RKO (cell line): ENCODE results near the gene MYEF2.

Source experiments
- DNase-seq: peaks from one replicate; pipeline ENCODE4 v3.0.0-alpha.2; 2016; ENCODE audit warnings: low spot score

Gene MYEF2

GRCh38 chr15:48144889-48145288, 33.2 kb downstream of the MYEF2 start:
- DNase-seq: no peak

- DNase-seq: no peak
Observed at GRCh38 chr15:48143856-48144255, 34.2 kb downstream of the MYEF2 start.

- no peak for DNase-seq
Observed at GRCh38 chr15:48132874-48133273, 45.2 kb downstream of the MYEF2 start.

- no peak for DNase-seq
Observed at GRCh38 chr15:48131324-48131723, 46.8 kb downstream of the MYEF2 start.

GRCh38 chr15:48126667-48127355, 51.3 kb downstream of the MYEF2 start:
- no peak for DNase-seq

GRCh38 chr15:48121849-48122248, 56.2 kb downstream of the MYEF2 start:
- no peak for DNase-seq

GRCh38 chr15:48120745-48121144, 57.4 kb downstream of the MYEF2 start, which contains the start of gene SLC24A5:
Gene SLC24A5 (plus strand): TSS chr15:48120990. CDS start chr15:48121045, 55 bp downstream.
- DNase-seq: no peak

GRCh38 chr15:48119277-48119676, 58.8 kb downstream of the MYEF2 start:
- no peak for DNase-seq

GRCh38 chr15:48112242-48112641, 65.9 kb downstream of the MYEF2 start:
- no peak for DNase-seq

GRCh38 chr15:48109856-48110531, 68.1 kb downstream of the MYEF2 start:
- DNase-seq: no peak

GRCh38 chr15:48109212-48109611, 68.9 kb downstream of the MYEF2 start:
- no peak for DNase-seq

- no peak for DNase-seq
Observed at GRCh38 chr15:48105936-48106335, 72.2 kb downstream of the MYEF2 start.

- no peak for DNase-seq
Observed at GRCh38 chr15:48103647-48104046, 74.4 kb downstream of the MYEF2 start.

- no peak for DNase-seq
Observed at GRCh38 chr15:48102167-48102566, 75.9 kb downstream of the MYEF2 start.

GRCh38 chr15:48101376-48101961, 76.6 kb downstream of the MYEF2 start:
- no peak for DNase-seq

GRCh38 chr15:48097264-48097663, 80.8 kb downstream of the MYEF2 start:
- no peak for DNase-seq

- peak; percentile 70 for DNase-seq
Observed at GRCh38 chr15:48096813-48097212, 81.3 kb downstream of the MYEF2 start.

GRCh38 chr15:48096355-48096786, 81.7 kb downstream of the MYEF2 start:
- DNase-seq: no peak

GRCh38 chr15:48091522-48091921, 86.6 kb downstream of the MYEF2 start:
- no peak for DNase-seq

- DNase-seq: no peak
Observed at GRCh38 chr15:48090666-48091065, 87.4 kb downstream of the MYEF2 start.

- no peak for DNase-seq
Observed at GRCh38 chr15:48090115-48090514, 88.0 kb downstream of the MYEF2 start.

- DNase-seq: no peak
Observed at GRCh38 chr15:48089702-48090101, 88.4 kb downstream of the MYEF2 start.

- DNase-seq: no peak
Observed at GRCh38 chr15:48087844-48088243, 90.3 kb downstream of the MYEF2 start.
